ENCODE results near the gene ABL1. TPM values are rescaled to one million over a fixed set of nuclear protein-coding genes. Genes with fewer than 3 reads are reported as not detected.

Gene ABL1
- total RNA-seq, 1 donor from 2014 or later: 113 TPM

DNA sequence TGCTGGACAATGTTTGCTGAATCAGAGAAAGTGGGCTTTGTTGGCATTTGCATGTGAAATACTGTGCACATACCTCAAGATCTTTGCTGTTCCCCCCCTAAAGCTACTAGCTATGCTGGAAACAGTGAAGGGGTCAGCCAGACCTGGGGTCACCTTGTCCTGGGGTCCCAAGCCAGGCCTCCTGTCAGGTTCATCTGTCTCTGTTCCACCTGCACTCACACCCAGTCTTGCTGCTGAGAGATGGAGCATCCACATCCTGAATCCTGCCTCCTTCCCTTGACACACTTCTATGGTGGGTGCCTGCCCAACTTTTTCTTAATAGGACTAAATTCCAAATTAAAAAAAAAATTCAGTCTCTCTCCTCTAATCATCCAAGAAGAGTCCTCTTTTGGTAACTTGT lies 4.0 kb upstream of the ABL1 start:
- no peaks in the 10 kb centered on the region for H3K36me3 Mint-ChIP-seq (ENCODE audit: low read depth, unreplicated experiment)
- no peaks in the 10 kb centered on the region for H3K27me3 ChIP-seq (ENCODE audit: insufficient read depth, low read length)
- TF ChIP-seq CTCF (IDR thresholded peaks at IDR 0.05; ENCODE audit: insufficient read depth, low read depth, low read length): no peak
- peaks cover 16% of the 10 kb centered on the region for H3K4me1 ChIP-seq (ENCODE audit: insufficient read depth, low read length)
- DNase-seq (ENCODE audit: low read depth): no peak
- no peak overlapping the region for H3K4me3 Mint-ChIP-seq (ENCODE audit: unreplicated experiment)
- no peaks in the 10 kb centered on the region for H3K36me3 ChIP-seq (ENCODE audit: insufficient read depth, low read length)
- H3K4me1 Mint-ChIP-seq (ENCODE audit: low read depth, unreplicated experiment): peaks cover 19% of the 10 kb centered on the region
- no peaks in the 10 kb centered on the region for H3K27me3 Mint-ChIP-seq (ENCODE audit: low read depth, unreplicated experiment)
- no peaks in the 10 kb centered on the region for H3K9me3 ChIP-seq (ENCODE audit: insufficient read depth, low read depth, low read length)
- no peak overlapping the region for H3K27ac Mint-ChIP-seq (ENCODE audit: unreplicated experiment)
- H3K4me3 ChIP-seq (ENCODE audit: insufficient read depth, low read depth, low read length): no peak overlapping the region
- no peak overlapping the region for H3K27ac ChIP-seq (ENCODE audit: low read depth, low read length)
- no peak overlapping the region for H3K4me2 ChIP-seq (ENCODE audit: low read length)
- H2AFZ ChIP-seq (ENCODE audit: low read depth, low read length): no peak overlapping the region
- H4K20me1 ChIP-seq (ENCODE audit: insufficient read depth, low read length): peaks cover 11% of the 10 kb centered on the region
- FAIRE-seq: no peak
- peaks cover 63% of the 10 kb centered on the region for H3K79me2 ChIP-seq (ENCODE audit: insufficient read depth, low read length)
- H3K9ac ChIP-seq (ENCODE audit: low read length): no peak overlapping the region
- H3K9me3 Mint-ChIP-seq (ENCODE audit: unreplicated experiment): peaks cover 4% of the 10 kb centered on the region

GRCh38 chr9:130833031-130833990 lies 1.7 kb upstream of the ABL1 start:
- H3K27ac ChIP-seq (ENCODE audit: low read depth, low read length): peak overlapping the region; percentile 92
- peaks cover 25% of the 10 kb centered on the region for H3K4me1 Mint-ChIP-seq (ENCODE audit: low read depth, unreplicated experiment)

More at GRCh38 chr9:130833031-130833990, 1.7 kb upstream of the ABL1 start:
- H3K9ac ChIP-seq (ENCODE audit: low read length): peak overlapping the region; percentile 96
- peaks cover 28% of the 10 kb centered on the region for H3K4me1 ChIP-seq (ENCODE audit: insufficient read depth, low read length)
- no peaks in the 10 kb centered on the region for H3K27me3 ChIP-seq (ENCODE audit: insufficient read depth, low read length)
- H3K4me3 ChIP-seq (ENCODE audit: insufficient read depth, low read depth, low read length): peak overlapping the region; percentile 59
- H3K4me3 Mint-ChIP-seq (ENCODE audit: unreplicated experiment): peak overlapping the region; percentile 89
- H3K9me3 Mint-ChIP-seq (ENCODE audit: unreplicated experiment): peaks cover 4% of the 10 kb centered on the region
- FAIRE-seq (no peak), DNase-seq (ENCODE audit: low read depth) (peak; percentile 70)
- no peak for TF ChIP-seq CTCF (IDR thresholded peaks at IDR 0.05; ENCODE audit: insufficient read depth, low read depth, low read length)
- no peak for TF ChIP-seq EZH2 (IDR thresholded peaks at IDR 0.05; ENCODE audit: insufficient read depth, low read length)
- no peak overlapping the region for H2AFZ ChIP-seq (ENCODE audit: low read depth, low read length)
- H3K4me2 ChIP-seq (ENCODE audit: low read length): peak overlapping the region; percentile 84
- H3K36me3 Mint-ChIP-seq (ENCODE audit: low read depth, unreplicated experiment): no peaks in the 10 kb centered on the region
- peaks cover 74% of the 10 kb centered on the region for H3K79me2 ChIP-seq (ENCODE audit: insufficient read depth, low read length)
- H4K20me1 ChIP-seq (ENCODE audit: insufficient read depth, low read length): peaks cover 27% of the 10 kb centered on the region
- H3K27me3 Mint-ChIP-seq (ENCODE audit: low read depth, unreplicated experiment): no peaks in the 10 kb centered on the region
- no peaks in the 10 kb centered on the region for H3K9me3 ChIP-seq (ENCODE audit: insufficient read depth, low read depth, low read length)
- peak overlapping the region; percentile 7 for H3K27ac Mint-ChIP-seq (ENCODE audit: unreplicated experiment)
- H3K36me3 ChIP-seq (ENCODE audit: insufficient read depth, low read length): no peaks in the 10 kb centered on the region

Measured in astrocyte (in vitro differentiated cells and primary cell).